Raji (cell line): ENCODE results near the gene CSNK2A2.

Experiments used
- POLR2A ChIP-seq: IDR thresholded peaks from 2 replicates; pipeline ENCODE4 v1.6.1; 2011; ENCODE audit warnings: low read depth, low read length, control low read depth; ENCODE audit not compliant: insufficient read depth

The CSNK2A2 gene

GRCh38 chr16:58211846-58212245 lies 13.9 kb upstream of the CSNK2A2 start:
- TF ChIP-seq POLR2A = no peak

- TF ChIP-seq POLR2A = no peak
Observed at GRCh38 chr16:58211245-58211644, 13.3 kb upstream of the CSNK2A2 start.

GRCh38 chr16:58205276-58206036 lies 7.5 kb upstream of the CSNK2A2 start:
- no peak for TF ChIP-seq POLR2A

- no peak for TF ChIP-seq POLR2A
Observed at GRCh38 chr16:58201163-58201562, 3.3 kb upstream of the CSNK2A2 start.

- no peak for TF ChIP-seq POLR2A
Observed at GRCh38 chr16:58200004-58200797, 2.3 kb upstream of the CSNK2A2 start.

- TF ChIP-seq POLR2A = no peak
Observed at GRCh38 chr16:58198803-58199411, 1.0 kb upstream of the CSNK2A2 start.

- TF ChIP-seq POLR2A = no peak; the same call in 1 of the 2 replicates
Observed at GRCh38 chr16:58197314-58198012, 443 bp downstream of the CSNK2A2 start.

- TF ChIP-seq POLR2A = no peak
Observed at GRCh38 chr16:58196898-58197313, 1.0 kb downstream of the CSNK2A2 start.

GRCh38 chr16:58195771-58196170 lies 2.1 kb downstream of the CSNK2A2 start:
- TF ChIP-seq POLR2A = no peak

GRCh38 chr16:58195344-58195743 lies 2.6 kb downstream of the CSNK2A2 start:
- TF ChIP-seq POLR2A = no peak

- no peak for TF ChIP-seq POLR2A
Observed at GRCh38 chr16:58194790-58195189, 3.1 kb downstream of the CSNK2A2 start.

- TF ChIP-seq POLR2A = no peak
Observed at GRCh38 chr16:58187665-58188421, 10.1 kb downstream of the CSNK2A2 start.

- no peak for TF ChIP-seq POLR2A
Observed at GRCh38 chr16:58187092-58187491, 10.8 kb downstream of the CSNK2A2 start.

GRCh38 chr16:58186176-58186944 lies 11.5 kb downstream of the CSNK2A2 start:
- TF ChIP-seq POLR2A = no peak
